OCI-LY1 (cell line): ENCODE data around the gene MYH14.

Source experiments
- H2AFZ ChIP-seq: fragments of 200-600 bp; sonication (generic), shearing (Covaris generic); 2 replicates; pipeline ENCODE4 v1.6.0; 2014; ENCODE audit warnings: antibody characterized with exemption, mild to moderate bottlenecking, low read length
- H3F3A ChIP-seq: fragments of 200-600 bp; sonication (generic), shearing (Covaris generic); 2 replicates; pipeline ENCODE4 v1.6.0; 2014; ENCODE audit warnings: mild to moderate bottlenecking, antibody characterized with exemption, low read length, moderate library complexity; ENCODE audit not compliant: insufficient read depth
- H3K27ac ChIP-seq: fragments of 200-600 bp; sonication (generic); 2 replicates; pipeline ENCODE4 v1.5.1; 2014; ENCODE audit warnings: low read length, mixed run types, mild to moderate bottlenecking, low read depth; ENCODE audit not compliant: poor library complexity, severe bottlenecking
- H3K27me3 ChIP-seq: fragments of 200-600 bp; sonication (generic); 2 replicates; pipeline ENCODE4 v1.6.0; 2014; ENCODE audit warnings: antibody characterized with exemption, mild to moderate bottlenecking, low read length, moderate library complexity; ENCODE audit not compliant: insufficient read depth
- H3K36me3 ChIP-seq: fragments of 200-600 bp; sonication (generic); 2 replicates; pipeline ENCODE4 v1.6.1; 2014; ENCODE audit warnings: mild to moderate bottlenecking, antibody characterized with exemption, low read length, moderate library complexity, mixed read lengths; ENCODE audit not compliant: insufficient read depth
- H3K4me1 ChIP-seq: fragments of 200-600 bp; sonication (generic); 2 replicates; pipeline ENCODE4 v1.5.1; 2014; ENCODE audit warnings: mild to moderate bottlenecking, low read length, moderate library complexity; ENCODE audit not compliant: insufficient read depth, severe bottlenecking
- H3K4me2 ChIP-seq: fragments of 200-600 bp; sonication (generic), shearing (Covaris generic); 2 replicates; pipeline ENCODE4 v1.6.1; 2014; ENCODE audit warnings: low read length
- H3K4me3 ChIP-seq: fragments of 200-600 bp; sonication (generic); 2 replicates; pipeline ENCODE4 v1.5.1; 2014; ENCODE audit warnings: low read length, low read depth, mild to moderate bottlenecking, mixed read lengths; ENCODE audit not compliant: poor library complexity, severe bottlenecking
- H3K79me2 ChIP-seq: fragments of 200-600 bp; shearing (Covaris generic); 2 replicates; pipeline ENCODE4 v1.6.1; 2016; ENCODE audit warnings: mixed run types, low read length, mixed read lengths; ENCODE audit not compliant: insufficient read depth
- H3K9ac ChIP-seq: fragments of 200-600 bp; sonication (generic), shearing (Covaris generic); 2 replicates; pipeline ENCODE4 v1.6.1; 2014; ENCODE audit warnings: mild to moderate bottlenecking, low read length, mixed read lengths
- H3K9me2 ChIP-seq: fragments of 200-600 bp; sonication (generic), shearing (Covaris generic); 2 replicates; pipeline ENCODE4 v1.6.1; 2014; ENCODE audit warnings: low read depth, mild to moderate bottlenecking, low read length, mixed read lengths
- H3K9me3 ChIP-seq: fragments of 200-600 bp; shearing (Covaris generic); 2 replicates; pipeline ENCODE4 v1.6.1; 2014; ENCODE audit warnings: low read length, mixed read lengths
- H4K20me1 ChIP-seq: fragments of 200-600 bp; sonication (generic), shearing (Covaris generic); 2 replicates; pipeline ENCODE4 v1.6.0; 2016; ENCODE audit warnings: mild to moderate bottlenecking, low read length; ENCODE audit not compliant: insufficient read depth
- CTCF ChIP-seq: fragments of 200-600 bp; sonication (generic), shearing (Covaris generic); IDR thresholded peaks from 2 replicates; pipeline ENCODE4 v1.5.1; 2017; ENCODE audit warnings: mild to moderate bottlenecking, antibody characterized with exemption, low read length, moderate library complexity, mixed read lengths
- EZH2 ChIP-seq: fragments of 200-600 bp; sonication (generic), shearing (Covaris generic); IDR thresholded peaks from 2 replicates; pipeline ENCODE4 v1.8.0; 2017; ENCODE audit warnings: borderline replicate concordance, mixed run types, mild to moderate bottlenecking, antibody characterized with exemption, low read length, moderate library complexity, mixed read lengths

Gene MYH14

GRCh38 chr19:50176775-50177174 lies 26.6 kb upstream of the MYH14 start:
- no peak overlapping the region for H3K4me2 ChIP-seq
- no peaks in the 10 kb centered on the region for H3K9me2 ChIP-seq
- no peaks in the 10 kb centered on the region for H3F3A ChIP-seq
- H3K9ac ChIP-seq: no peak overlapping the region
- no peaks in the 10 kb centered on the region for H3K4me1 ChIP-seq
- H2AFZ ChIP-seq: no peak overlapping the region
- H3K9me3 ChIP-seq: no peaks in the 10 kb centered on the region
- no peak overlapping the region for H3K4me3 ChIP-seq
- no peaks in the 10 kb centered on the region for H3K36me3 ChIP-seq
- H3K27ac ChIP-seq: no peak overlapping the region
- H3K79me2 ChIP-seq: no peaks in the 10 kb centered on the region
- H4K20me1 ChIP-seq: no peaks in the 10 kb centered on the region
- TF ChIP-seq CTCF: no peak
- no peak for TF ChIP-seq EZH2
- no peaks in the 10 kb centered on the region for H3K27me3 ChIP-seq

- Histone ChIP-seq H3K9me2 (no peaks in the 10 kb centered on the region), H3K9me3 (no peaks in the 10 kb centered on the region), H4K20me1 (no peaks in the 10 kb centered on the region), H3K27ac (no peak overlapping the region), H3F3A (no peaks in the 10 kb centered on the region), H3K79me2 (no peaks in the 10 kb centered on the region), H3K4me3 (no peak overlapping the region), H2AFZ (no peak overlapping the region), H3K4me1 (no peaks in the 10 kb centered on the region), H3K36me3 (no peaks in the 10 kb centered on the region), H3K27me3 (no peaks in the 10 kb centered on the region), H3K4me2 (no peak overlapping the region), H3K9ac (no peak overlapping the region)
- TF ChIP-seq CTCF (no peak), EZH2 (no peak)
Observed at GRCh38 chr19:50178320-50178719, 25.1 kb upstream of the MYH14 start.

- no peak overlapping the region for H3K27ac ChIP-seq
- H2AFZ ChIP-seq: no peak overlapping the region
- H3K4me2 ChIP-seq: no peak overlapping the region
Observed at GRCh38 chr19:50178859-50179537, 24.4 kb upstream of the MYH14 start.

More at GRCh38 chr19:50178859-50179537, 24.4 kb upstream of the MYH14 start:
- Histone ChIP-seq H3K4me3 (no peak overlapping the region), H3K9me3 (no peaks in the 10 kb centered on the region), H4K20me1 (no peaks in the 10 kb centered on the region), H3K79me2 (no peaks in the 10 kb centered on the region), H3K9me2 (no peaks in the 10 kb centered on the region), H3F3A (no peaks in the 10 kb centered on the region), H3K27me3 (no peaks in the 10 kb centered on the region), H3K36me3 (no peaks in the 10 kb centered on the region), H3K9ac (no peak overlapping the region), H3K4me1 (no peaks in the 10 kb centered on the region)
- TF ChIP-seq CTCF: no peak
- TF ChIP-seq EZH2: no peak
